ENCODE results near the gene SPOP. TPM values are rescaled to one million over a fixed set of nuclear protein-coding genes. Genes with fewer than 3 reads are reported as not detected.

The SPOP gene
- total and polyA plus RNA-seq, 8 donors: 14.2 to 42.3 (median 30.8) TPM

Other genes with a start within 250 kb of the SPOP start
- 10 to 100 TPM in 1 of 6 donors, 1 to 10 TPM in 5; 1.1 to 19.0 (median 4.7) TPM for gene NGFR, start 182.8 kb downstream of the SPOP start, total RNA-seq
- gene NGFR, start 182.8 kb downstream of the SPOP start, polyA plus RNA-seq: 1 to 10 TPM; 2.7 to 6.6 TPM
- under 1 TPM; 0.19 to 0.62 (median 0.23) TPM for gene NXPH3, start 102.2 kb downstream of the SPOP start, total RNA-seq
- gene NXPH3, start 102.2 kb downstream of the SPOP start, polyA plus RNA-seq: 1 to 10 TPM in 1 of 2 donors, under 1 TPM in 1; 0.42 to 1.1 TPM
- 10 to 100 TPM; 16.5 to 32.4 (median 28.4) TPM for gene SLC35B1, start 29.9 kb upstream of the SPOP start, total RNA-seq
- 10 to 100 TPM; 36.7 to 62.5 TPM for gene SLC35B1, start 29.9 kb upstream of the SPOP start, polyA plus RNA-seq
- gene FAM117A, start 86.0 kb upstream of the SPOP start, total RNA-seq: 10 to 100 TPM in 2 of 6 donors, 1 to 10 TPM in 4; 5.5 to 14.8 (median 8.5) TPM
- 10 to 100 TPM in 1 of 2 donors, 1 to 10 TPM in 1; 5.3 to 12.3 TPM for gene FAM117A, start 86.0 kb upstream of the SPOP start, polyA plus RNA-seq
- gene KAT7, start 110.6 kb upstream of the SPOP start, total RNA-seq: 10 to 100 TPM; 18.9 to 31.5 (median 19.8) TPM
- gene KAT7, start 110.6 kb upstream of the SPOP start, polyA plus RNA-seq: 10 to 100 TPM in 1 of 2 donors, 1 to 10 TPM in 1; 3.5 to 10.4 TPM
- gene TAC4, start 170.0 kb upstream of the SPOP start, total RNA-seq: not detected
- not detected for gene TAC4, start 170.0 kb upstream of the SPOP start, polyA plus RNA-seq